HepG2 (cell line): ENCODE data around the gene KISS1R. TPM values are rescaled to one million over a fixed set of nuclear protein-coding genes. Genes with fewer than 3 reads are reported as not detected.

Source experiments
- ATAC-seq: fragments of 200-7000 bp; cut with Tn5 transposase; 3 replicates; pipeline ENCODE4 v1.9.1; 2020; ENCODE audit warnings: mild to moderate bottlenecking, moderate library complexity
- BruUV-seq: library from RNA; stranded (reverse); fragments of 400-500 nt; replicated peaks from 2 replicates; lab custom pipeline; 2021; lab: Mats Ljungman, UMichigan
- CTCF ChIA-PET: fragments of 300-600 bp; formaldehyde crosslinking; extraction: SDS; loops from one replicate; lab custom pipeline; 2021; ENCODE audit warnings: low total read pairs, inconsistent platforms, low intra/inter-chr PET ratio; lab: Yijun Ruan, JAX
- POLR2A ChIA-PET: fragments of 350-600 bp; sonication (Branson Sonifier 250); formaldehyde crosslinking; loops from one replicate; lab custom pipeline; 2020; ENCODE audit warnings: antibody characterized with exemption, inconsistent platforms; lab: Yijun Ruan, JAX
- DNase-seq: peaks from one replicate; pipeline ENCODE4 v3.0.0-alpha.2; 2015; ENCODE audit warnings: low spot score
- FAIRE-seq: peaks from 3 replicates; lab custom pipeline; 2011; peaks lifted over from hg19 to GRCh38; lab: Jason Lieb, UNC
- H2AFZ ChIP-seq: one replicate; pipeline ENCODE4 v1.6.1; 2011; ENCODE audit warnings: low read length, inconsistent platforms
- H3K27ac ChIP-seq: fragments of 300-600 bp; 3 replicates; pipeline ENCODE4 v1.8.0; 2011; ENCODE audit warnings: mixed run types, mild to moderate bottlenecking, mixed read lengths, low read length, inconsistent platforms; ENCODE audit not compliant: insufficient read depth; ENCODE audit errors: extremely low read length
- H3K27me3 ChIP-seq, 2 experiments: fragments of 200-600 bp in 1 of 2; 2 replicates in 1 of 2; 3 replicates in 1 of 2; pipeline versions ENCODE4 v1.6.0 to v1.8.0; 2011; ENCODE audit warnings: low read length in 2 of 2, mild to moderate bottlenecking in 2 of 2, moderate library complexity in 2 of 2, inconsistent platforms in 1 of 2; ENCODE audit not compliant: insufficient read depth in 2 of 2, control insufficient read depth in 1 of 2
- H3K36me3 ChIP-seq, 2 experiments: fragments of 200-600 bp in 1 of 2; replicated peaks in 1 of 2; 2 replicates in 1 of 2; 3 replicates in 1 of 2; pipeline versions ENCODE4 v1.5.1 to v1.8.0; 2011; ENCODE audit warnings: low read length in 2 of 2, inconsistent platforms in 1 of 2; ENCODE audit not compliant: insufficient read depth in 2 of 2, control insufficient read depth in 1 of 2
- H3K4me1 ChIP-seq: 2 replicates; pipeline ENCODE4 v1.5.1; 2012; ENCODE audit warnings: low read length, inconsistent platforms; ENCODE audit not compliant: insufficient read depth
- H3K4me2 ChIP-seq: 2 replicates; pipeline ENCODE4 v1.6.0; 2011; ENCODE audit warnings: low read depth, low read length, inconsistent platforms
- H3K4me3 ChIP-seq, 3 experiments: fragments of 200-600 bp in 1 of 3; sonication (generic), shearing (Covaris generic) in 1 of 3; replicated peaks in 1 of 3; 2 replicates each; pipeline ENCODE4 v1.5.1; 2011 to 2016; ENCODE audit warnings: low read length in 3 of 3, inconsistent platforms in 2 of 3, low read depth in 2 of 3, mild to moderate bottlenecking in 2 of 3, control low read depth in 1 of 3, mixed read lengths in 1 of 3; ENCODE audit not compliant: insufficient read depth in 1 of 3
- H3K79me2 ChIP-seq: one replicate; pipeline ENCODE4 v1.6.1; 2011; ENCODE audit warnings: low read length, inconsistent platforms; ENCODE audit not compliant: insufficient read depth
- H3K9ac ChIP-seq: 2 replicates; pipeline ENCODE4 v1.6.0; 2011; ENCODE audit warnings: mild to moderate bottlenecking, low read depth, low read length, inconsistent platforms; ENCODE audit not compliant: insufficient read depth
- H3K9me3 ChIP-seq: 2 replicates; pipeline ENCODE4 v1.5.1; 2012; ENCODE audit warnings: mild to moderate bottlenecking, low read length
- H4K20me1 ChIP-seq: 2 replicates; pipeline ENCODE4 v1.6.0; 2011; ENCODE audit warnings: inconsistent platforms, mild to moderate bottlenecking, low read length, moderate library complexity; ENCODE audit not compliant: insufficient read depth
- AHDC1 ChIP-seq: sonication (generic); formaldehyde crosslinking; IDR thresholded peaks from 2 replicates; pipeline ENCODE4 v1.5.1; 2020; ENCODE audit warnings: mild to moderate bottlenecking, missing genetic modification reagents, borderline replicate concordance
- EED ChIP-seq: sonication (generic); formaldehyde crosslinking; IDR thresholded peaks from 2 replicates; pipeline ENCODE4 v1.5.0; 2020; ENCODE audit warnings: mild to moderate bottlenecking, missing genetic modification reagents
- PHF8 ChIP-seq: sonication (generic); formaldehyde crosslinking; IDR thresholded peaks from 2 replicates; pipeline ENCODE4 v1.5.0; 2020; ENCODE audit warnings: missing genetic modification reagents
- SP1 ChIP-seq, 2 experiments: fragments of 450-650 bp in 1 of 2; sonication (generic) in 1 of 2; formaldehyde crosslinking in 1 of 2; IDR thresholded peaks; 2 replicates each; pipeline versions ENCODE4 v1.4.0 to v1.6.1; 2016 to 2020; ENCODE audit warnings: missing genetic modification reagents in 1 of 2
- YEATS4 ChIP-seq: sonication (generic); formaldehyde crosslinking; IDR thresholded peaks from 2 replicates; pipeline ENCODE4 v1.4.0; 2020; ENCODE audit warnings: missing genetic modification reagents, borderline replicate concordance
- ZNF569 ChIP-seq: sonication (generic); formaldehyde crosslinking; IDR thresholded peaks from 2 replicates; pipeline ENCODE4 v1.5.0; 2020; ENCODE audit warnings: mild to moderate bottlenecking, missing genetic modification reagents, moderate library complexity, borderline replicate concordance
- ZSCAN31 ChIP-seq: sonication (generic); formaldehyde crosslinking; IDR thresholded peaks from 2 replicates; pipeline ENCODE4 v1.5.0; 2020; ENCODE audit warnings: low read depth, mild to moderate bottlenecking, missing genetic modification reagents
- ZSCAN9 ChIP-seq: IDR thresholded peaks from 2 replicates; pipeline ENCODE4 v1.6.1; 2016; ENCODE audit warnings: borderline replicate concordance
- WGBS: methylation state at CpG from one replicate; pipeline ENCODE4 v1.1.6; 2017; ENCODE audit warnings: low lambda C conversion rate; 5-methylcytosine and 5-hydroxymethylcytosine counted together
- in situ Hi-C: cut with HindIII; loops from 2 replicates; pipeline ENCODE4 v1.10.0; 2017; ENCODE audit warnings: low pct_unique_long_range_greater_than_20kb; ENCODE audit not compliant: extremely low pct_ligation_motif_present
- intact Hi-C: fragments of 100-400 bp; cut with micrococcal nuclease; formaldehyde crosslinking; loops from one replicate; pipeline ENCODE4 v1.10.0; 2022; ENCODE audit not compliant: unreplicated experiment
- polyA plus RNA-seq, 8 experiments: library from polyadenylated mRNA; depleted of rRNA in 3 of 8; stranded (reverse) in 7 of 8; unstranded in 1 of 8; fragments of >200 nt; fragmentation: Illumina TruSeq in 4 of 8; extraction: Trizol in 4 of 8; gene quantifications; 2 replicates each; pipeline versions ENCODE4 v1.2.1 to v1.2.3, GENCODE V29; 2011 to 2016; ENCODE audit warnings: low read depth in 4 of 8, missing spikeins in 1 of 8, mixed read lengths in 1 of 8; ENCODE audit not compliant: insufficient read depth in 1 of 8
- total RNA-seq, 5 experiments: library from RNA; depleted of rRNA; stranded (reverse); fragments of >200 nt; fragmentation: Illumina TruSeq; extraction: Trizol; gene quantifications; 2 replicates each; pipeline ENCODE4 v1.2.3, GENCODE V29; 2016; ENCODE audit warnings: low read depth in 1 of 5
- TF ChIP-seq, protein P1 (sequence below): IDR thresholded peaks from 2 replicates; pipeline ENCODE4 v1.6.1; 2016; ENCODE audit warnings: control low read depth
- TF ChIP-seq, protein P2 (sequence below): sonication (generic); formaldehyde crosslinking; IDR thresholded peaks from 2 replicates; pipeline ENCODE4 v1.8.0; 2022; ENCODE audit warnings: missing genetic modification reagents, mild to moderate bottlenecking, moderate library complexity, borderline replicate concordance
- TF ChIP-seq, protein P3 (sequence below), 2 experiments: sonication (generic) in 1 of 2; formaldehyde crosslinking in 1 of 2; IDR thresholded peaks; 2 replicates each; pipeline versions ENCODE4 v1.4.0 to v1.6.1; 2016 to 2020; ENCODE audit warnings: borderline replicate concordance in 1 of 2, low read depth in 1 of 2, mild to moderate bottlenecking in 1 of 2, missing genetic modification reagents in 1 of 2

Gene KISS1R
- total and polyA plus RNA-seq, 2 of the 13 experiments (the other 11 are each of a cell fraction or from before 2014, with no cell fraction given): 1.1 to 10.2 TPM

DNA sequence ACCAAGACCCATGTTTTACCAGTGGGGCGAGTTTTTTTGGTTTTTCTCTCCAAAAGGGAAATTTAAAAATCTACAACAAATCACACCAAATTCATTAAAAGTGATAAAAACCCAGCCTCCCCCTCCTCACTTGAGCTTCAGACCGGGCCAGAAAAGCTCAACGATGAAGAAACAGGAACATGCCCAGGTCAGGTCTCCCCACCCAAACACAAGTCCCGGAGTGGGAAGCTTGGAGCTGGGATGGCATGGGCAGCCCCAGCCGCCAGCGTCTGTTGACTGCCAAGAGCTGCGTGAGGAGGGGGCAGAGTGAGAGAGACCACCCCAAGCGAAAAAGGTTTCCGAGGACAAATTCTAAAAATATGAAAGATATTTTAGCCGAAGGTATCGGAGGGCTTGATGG is 20.1 kb upstream of the KISS1R start:
- Histone ChIP-seq H3K9ac (no peak overlapping the region), H4K20me1 (no peaks in the 10 kb centered on the region), H2AFZ (no peak overlapping the region), H3K4me1 (no peaks in the 10 kb centered on the region), H3K4me2 (no peak overlapping the region), H3K27me3 (no peaks in the 10 kb centered on the region), H3K27ac (no peak overlapping the region), H3K79me2 (peaks cover 6% of the 10 kb centered on the region), H3K9me3 (no peaks in the 10 kb centered on the region), H3K4me3 (no peak overlapping the region), H3K36me3 (peaks cover 5 to 15% of the 10 kb centered on the region in 2 experiments; a peak in 4 of 5 replicates)
- ChIA-PET CTCF (no interaction called here), POLR2A (no interaction called here)
- no peak for ATAC-seq
- no peak for FAIRE-seq
- intact Hi-C loops: no loop called here
- BruUV-seq: TSS peak; percentile 64
- in situ Hi-C loops: no loop called here
- no peak for DNase-seq
- WGBS: 94% methylated on average over 11 of the region's 11 CpGs
- TF ChIP-seq ZSCAN31 (no peak), AHDC1 (no peak), EED (CRISPR knock-in tag) (no peak), ZSCAN9 (CRISPR knock-in tag) (no peak), ZNF569 (CRISPR knock-in tag) (no peak), YEATS4 (CRISPR knock-in tag) (no peak), PHF8 (CRISPR knock-in tag) (no peak), SP1 (IDR thresholded peaks at IDR 0.05) (no peak), SP1 (CRISPR knock-in tag; IDR thresholded peaks at IDR 0.05) (no peak)
- TF ChIP-seq, protein P1, sequence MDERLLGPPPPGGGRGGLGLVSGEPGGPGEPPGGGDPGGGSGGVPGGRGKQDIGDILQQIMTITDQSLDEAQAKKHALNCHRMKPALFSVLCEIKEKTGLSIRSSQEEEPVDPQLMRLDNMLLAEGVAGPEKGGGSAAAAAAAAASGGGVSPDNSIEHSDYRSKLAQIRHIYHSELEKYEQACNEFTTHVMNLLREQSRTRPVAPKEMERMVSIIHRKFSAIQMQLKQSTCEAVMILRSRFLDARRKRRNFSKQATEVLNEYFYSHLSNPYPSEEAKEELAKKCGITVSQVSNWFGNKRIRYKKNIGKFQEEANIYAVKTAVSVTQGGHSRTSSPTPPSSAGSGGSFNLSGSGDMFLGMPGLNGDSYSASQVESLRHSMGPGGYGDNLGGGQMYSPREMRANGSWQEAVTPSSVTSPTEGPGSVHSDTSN (CRISPR knock-in tag): no peak
- TF ChIP-seq, protein P2, sequence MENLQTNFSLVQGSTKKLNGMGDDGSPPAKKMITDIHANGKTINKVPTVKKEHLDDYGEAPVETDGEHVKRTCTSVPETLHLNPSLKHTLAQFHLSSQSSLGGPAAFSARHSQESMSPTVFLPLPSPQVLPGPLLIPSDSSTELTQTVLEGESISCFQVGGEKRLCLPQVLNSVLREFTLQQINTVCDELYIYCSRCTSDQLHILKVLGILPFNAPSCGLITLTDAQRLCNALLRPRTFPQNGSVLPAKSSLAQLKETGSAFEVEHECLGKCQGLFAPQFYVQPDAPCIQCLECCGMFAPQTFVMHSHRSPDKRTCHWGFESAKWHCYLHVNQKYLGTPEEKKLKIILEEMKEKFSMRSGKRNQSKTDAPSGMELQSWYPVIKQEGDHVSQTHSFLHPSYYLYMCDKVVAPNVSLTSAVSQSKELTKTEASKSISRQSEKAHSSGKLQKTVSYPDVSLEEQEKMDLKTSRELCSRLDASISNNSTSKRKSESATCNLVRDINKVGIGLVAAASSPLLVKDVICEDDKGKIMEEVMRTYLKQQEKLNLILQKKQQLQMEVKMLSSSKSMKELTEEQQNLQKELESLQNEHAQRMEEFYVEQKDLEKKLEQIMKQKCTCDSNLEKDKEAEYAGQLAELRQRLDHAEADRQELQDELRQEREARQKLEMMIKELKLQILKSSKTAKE: no peak
- TF ChIP-seq, protein P3, sequence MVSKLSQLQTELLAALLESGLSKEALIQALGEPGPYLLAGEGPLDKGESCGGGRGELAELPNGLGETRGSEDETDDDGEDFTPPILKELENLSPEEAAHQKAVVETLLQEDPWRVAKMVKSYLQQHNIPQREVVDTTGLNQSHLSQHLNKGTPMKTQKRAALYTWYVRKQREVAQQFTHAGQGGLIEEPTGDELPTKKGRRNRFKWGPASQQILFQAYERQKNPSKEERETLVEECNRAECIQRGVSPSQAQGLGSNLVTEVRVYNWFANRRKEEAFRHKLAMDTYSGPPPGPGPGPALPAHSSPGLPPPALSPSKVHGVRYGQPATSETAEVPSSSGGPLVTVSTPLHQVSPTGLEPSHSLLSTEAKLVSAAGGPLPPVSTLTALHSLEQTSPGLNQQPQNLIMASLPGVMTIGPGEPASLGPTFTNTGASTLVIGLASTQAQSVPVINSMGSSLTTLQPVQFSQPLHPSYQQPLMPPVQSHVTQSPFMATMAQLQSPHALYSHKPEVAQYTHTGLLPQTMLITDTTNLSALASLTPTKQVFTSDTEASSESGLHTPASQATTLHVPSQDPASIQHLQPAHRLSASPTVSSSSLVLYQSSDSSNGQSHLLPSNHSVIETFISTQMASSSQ (IDR thresholded peaks at IDR 0.05; ENCODE audit: low read depth): no peak
- TF ChIP-seq, protein P3 (CRISPR knock-in tag; IDR thresholded peaks at IDR 0.05; ENCODE audit: borderline replicate concordance): no peak
